ENCODE measurements around the gene COMTD1. TPM values are rescaled to one million over a fixed set of nuclear protein-coding genes. Genes with fewer than 3 reads are reported as not detected.
A peak's percentile ranks its signal among the peaks of the same experiment; 100 is the strongest.

The COMTD1 gene
- total and polyA plus RNA-seq, 4 experiments from 2014 or later = 12.7 to 22.3 (median 18.9) TPM

DNA sequence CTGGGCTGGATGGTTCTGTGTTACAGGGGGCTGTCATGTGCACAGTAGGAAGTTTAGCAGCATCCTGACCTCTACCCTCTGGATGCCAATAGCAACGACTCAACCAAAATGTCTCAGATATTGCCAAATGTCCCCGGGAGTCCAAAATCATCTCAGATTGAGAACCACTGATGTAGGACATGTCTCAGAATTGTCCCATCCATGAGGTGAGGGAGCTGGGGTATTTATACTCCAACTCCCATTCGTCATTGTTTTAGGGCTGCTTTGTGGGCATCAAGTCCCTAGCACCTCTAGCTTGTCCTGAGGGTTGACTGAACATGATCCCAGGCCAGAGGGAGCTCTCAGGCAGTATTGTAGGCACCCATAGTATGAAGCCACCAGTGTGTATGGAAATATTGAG lies 25.2 kb upstream of the COMTD1 start:
- H3K36me3 Mint-ChIP-seq = no peaks in the 10 kb centered on the region
- ChIA-PET POLR2A (ENCODE audit: partially characterized antibody) (no interaction called here), CTCF (ENCODE audit: partially characterized antibody) (no interaction called here)
- intact Hi-C loops (cut with micrococcal nuclease) = no loop called here
- Histone ChIP-seq H3K36me3 (ENCODE audit: insufficient read depth, low read length) (no peaks in the 10 kb centered on the region), H3K4me3 (ENCODE audit: low read length in 2 of 2) (no peak overlapping the region), H3K9me3 (ENCODE audit: control insufficient read depth in 1 of 2, low read length in 2 of 2) (no peaks in the 10 kb centered on the region), H3K27me3 (ENCODE audit: insufficient read depth, low read length) (no peaks in the 10 kb centered on the region), H3K4me1 (ENCODE audit: insufficient read depth, low read length) (no peaks in the 10 kb centered on the region), H3K27ac (ENCODE audit: low read depth, low read length) (no peak overlapping the region)
- no peak for DNase-seq
- no peak overlapping the region for H3K27ac Mint-ChIP-seq
- H3K4me1 Mint-ChIP-seq = no peaks in the 10 kb centered on the region
- H3K9me3 Mint-ChIP-seq = peaks cover 0 to 4% (median 1%) of the 10 kb centered on the region in 8 donors
- H3K27me3 Mint-ChIP-seq = peaks cover 0 to 2% of the 10 kb centered on the region in 2 donors
- H3K4me3 Mint-ChIP-seq = no peak overlapping the region

DNA sequence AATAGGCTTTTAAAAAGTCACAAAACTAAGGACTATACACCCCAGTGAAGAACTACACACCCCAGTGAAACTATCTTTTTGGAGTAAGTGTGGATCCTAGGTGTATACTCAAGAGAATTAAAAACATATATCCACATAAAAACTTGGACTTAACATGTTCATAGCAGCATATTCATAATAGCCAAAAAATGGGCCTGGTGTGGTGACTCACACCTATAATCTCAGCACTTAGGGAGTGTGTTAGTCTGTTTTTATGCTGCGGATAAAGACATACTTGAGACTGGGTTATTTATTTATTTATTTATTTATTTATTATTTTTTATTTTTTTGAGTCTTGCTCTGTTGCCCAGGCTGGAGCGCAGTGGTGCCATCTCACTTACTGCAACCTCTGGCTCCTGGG lies 19.0 kb upstream of the COMTD1 start:
- CTCF ChIA-PET (ENCODE audit: partially characterized antibody) = no interaction called here
- peaks cover 3 to 7% of the 10 kb centered on the region in 2 donors for H3K36me3 Mint-ChIP-seq

GRCh38 chr10:75253281-75254220 lies 17.8 kb upstream of the COMTD1 start:
- Histone ChIP-seq H3K4me1 (ENCODE audit: insufficient read depth, low read length) (no peaks in the 10 kb centered on the region), H3K4me3 (ENCODE audit: low read length in 2 of 2) (no peak overlapping the region), H3K27me3 (ENCODE audit: insufficient read depth, low read length) (no peaks in the 10 kb centered on the region), H3K27ac (ENCODE audit: low read depth, low read length) (no peak overlapping the region), H3K9me3 (ENCODE audit: control insufficient read depth in 1 of 2, low read length in 2 of 2) (peaks cover 0 to 10% of the 10 kb centered on the region in 2 donors), H3K36me3 (ENCODE audit: insufficient read depth, low read length) (no peaks in the 10 kb centered on the region)
- H3K4me1 Mint-ChIP-seq = no peaks in the 10 kb centered on the region
- peaks cover 0 to 1% of the 10 kb centered on the region in 2 donors for H3K27me3 Mint-ChIP-seq
- H3K9me3 Mint-ChIP-seq = peaks cover 0 to 32% (median 20%) of the 10 kb centered on the region in 8 donors
- intact Hi-C loops (cut with micrococcal nuclease) = no loop called here
- ChIA-PET CTCF (ENCODE audit: partially characterized antibody) (interaction anchor here (0.6 kb wide), 1 partner anchor 18 kb away, joined by 3 read pairs; the partner anchor contains the start of gene COMTD1), POLR2A (ENCODE audit: partially characterized antibody) (no interaction called here)
- no peak overlapping the region for H3K27ac Mint-ChIP-seq
- peaks cover 3 to 7% of the 10 kb centered on the region in 2 donors for H3K36me3 Mint-ChIP-seq
- DNase-seq = no peak
- no peak overlapping the region for H3K4me3 Mint-ChIP-seq

More for the DNA sequence above, 19.0 kb upstream of the COMTD1 start:
- POLR2A ChIA-PET (ENCODE audit: partially characterized antibody) = no interaction called here
- Histone ChIP-seq H3K4me3 (ENCODE audit: low read length in 2 of 2) (no peak overlapping the region), H3K36me3 (ENCODE audit: insufficient read depth, low read length) (no peaks in the 10 kb centered on the region), H3K4me1 (ENCODE audit: insufficient read depth, low read length) (no peaks in the 10 kb centered on the region), H3K27me3 (ENCODE audit: insufficient read depth, low read length) (no peaks in the 10 kb centered on the region), H3K9me3 (ENCODE audit: control insufficient read depth in 1 of 2, low read length in 2 of 2) (peaks cover 0 to 10% of the 10 kb centered on the region in 2 donors), H3K27ac (ENCODE audit: low read depth, low read length) (no peak overlapping the region)
- Mint-ChIP-seq H3K27ac (no peak overlapping the region), H3K4me3 (no peak overlapping the region), H3K4me1 (no peaks in the 10 kb centered on the region), H3K9me3 (peaks cover 0 to 32% (median 21%) of the 10 kb centered on the region in 8 donors), H3K27me3 (peaks cover 0 to 1% of the 10 kb centered on the region in 2 donors)
- intact Hi-C loops (cut with micrococcal nuclease) = no loop called here
- no peak for DNase-seq

DNA sequence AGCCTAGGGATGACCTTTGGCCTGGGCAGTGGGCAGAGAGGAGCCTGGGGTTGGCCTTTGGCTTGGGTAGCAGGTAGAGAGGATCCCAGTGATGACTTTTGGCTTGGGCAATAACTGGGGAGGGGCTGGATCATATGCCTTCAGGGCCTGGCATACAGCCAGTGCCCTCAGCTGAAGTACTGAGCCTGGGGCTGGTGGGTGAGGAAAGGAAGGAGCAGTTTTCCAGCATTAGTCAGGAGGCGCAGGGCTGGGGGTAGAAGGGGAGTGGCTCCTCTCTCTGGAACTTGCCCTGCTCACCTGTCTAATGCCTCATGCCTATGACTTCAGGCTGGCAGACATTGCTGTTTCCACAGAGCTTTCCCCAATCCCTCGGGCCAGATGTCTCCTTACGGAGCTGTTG lies 15.2 kb upstream of the COMTD1 start:
- intact Hi-C loops (cut with micrococcal nuclease) = no loop called here
- Histone ChIP-seq H3K4me1 (ENCODE audit: insufficient read depth, low read length) (no peaks in the 10 kb centered on the region), H3K9me3 (ENCODE audit: control insufficient read depth in 1 of 2, low read length in 2 of 2) (peaks cover 0 to 10% of the 10 kb centered on the region in 2 donors), H3K27me3 (ENCODE audit: insufficient read depth, low read length) (no peaks in the 10 kb centered on the region), H3K36me3 (ENCODE audit: insufficient read depth, low read length) (no peaks in the 10 kb centered on the region), H3K27ac (ENCODE audit: low read depth, low read length) (no peak overlapping the region), H3K4me3 (ENCODE audit: low read length in 2 of 2) (no peak overlapping the region)
- POLR2A ChIA-PET (ENCODE audit: partially characterized antibody) = no interaction called here
- Mint-ChIP-seq H3K4me1 (no peaks in the 10 kb centered on the region), H3K27me3 (peaks cover 0 to 1% of the 10 kb centered on the region in 2 donors), H3K4me3 (peak overlapping the region in 1 of 8 donors; percentile 23), H3K27ac (peak overlapping the region in 1 of 7 donors; percentile 37), H3K9me3 (peaks cover 0 to 32% (median 20%) of the 10 kb centered on the region in 8 donors), H3K36me3 (peaks cover 3 to 7% of the 10 kb centered on the region in 2 donors)
- CTCF ChIA-PET (ENCODE audit: partially characterized antibody) = no interaction called here
- DNase-seq = no peak

GRCh38 chr10:75247797-75248196 lies 12.0 kb upstream of the COMTD1 start:
- no peaks in the 10 kb centered on the region for H3K27me3 ChIP-seq (ENCODE audit: insufficient read depth, low read length)
- H3K27me3 Mint-ChIP-seq = no peaks in the 10 kb centered on the region
- H3K9me3 Mint-ChIP-seq = peaks cover 0 to 13% (median 5%) of the 10 kb centered on the region in 8 donors
- ChIA-PET CTCF (ENCODE audit: partially characterized antibody) (interaction anchor here (1.1 kb wide), 1 partner anchor 12 kb away, joined by 6 read pairs; the partner anchor contains the start of gene COMTD1), POLR2A (ENCODE audit: partially characterized antibody) (no interaction called here)
- no peaks in the 10 kb centered on the region for H3K4me1 ChIP-seq (ENCODE audit: insufficient read depth, low read length)
- no peaks in the 10 kb centered on the region for H3K4me1 Mint-ChIP-seq
- H3K9me3 ChIP-seq (ENCODE audit: control insufficient read depth in 1 of 2, low read length in 2 of 2) = peaks cover 0 to 3% of the 10 kb centered on the region in 2 donors
- no peaks in the 10 kb centered on the region for H3K36me3 ChIP-seq (ENCODE audit: insufficient read depth, low read length)
- no peak overlapping the region for H3K4me3 ChIP-seq (ENCODE audit: low read length in 2 of 2)
- intact Hi-C loops (cut with micrococcal nuclease) = no loop called here
- DNase-seq = no peak
- peaks cover 0 to 3% of the 10 kb centered on the region in 2 donors for H3K36me3 Mint-ChIP-seq
- H3K27ac ChIP-seq (ENCODE audit: low read depth, low read length) = no peak overlapping the region
- no peak overlapping the region for H3K4me3 Mint-ChIP-seq
- no peak overlapping the region for H3K27ac Mint-ChIP-seq

DNA sequence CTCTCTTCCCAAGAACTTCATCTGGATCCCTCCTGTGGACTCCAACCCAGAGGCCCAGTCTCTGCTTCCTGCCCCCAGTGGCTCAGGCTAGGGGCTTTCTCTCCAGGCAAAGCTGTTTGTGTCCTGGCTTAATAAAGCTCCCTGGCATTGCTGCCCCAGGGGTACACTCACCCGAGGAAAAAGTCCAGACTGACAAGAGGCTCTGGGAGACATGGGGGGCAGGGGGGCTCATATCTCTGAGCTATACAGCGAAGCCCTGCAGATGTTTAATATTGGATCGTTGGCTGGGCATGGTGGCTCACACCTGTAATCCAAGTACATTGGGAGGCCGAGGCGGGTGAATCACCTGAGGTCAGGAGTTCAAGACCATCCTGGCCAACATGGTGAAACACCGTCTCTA lies 10.7 kb upstream of the COMTD1 start:
- POLR2A ChIA-PET (ENCODE audit: partially characterized antibody) = no interaction called here
- H3K27me3 Mint-ChIP-seq = no peaks in the 10 kb centered on the region
- H3K4me3 ChIP-seq (ENCODE audit: low read length in 2 of 2) = no peak overlapping the region
- no peaks in the 10 kb centered on the region for H3K27me3 ChIP-seq (ENCODE audit: insufficient read depth, low read length)
- H3K27ac ChIP-seq (ENCODE audit: low read depth, low read length) = no peak overlapping the region
- no peaks in the 10 kb centered on the region for H3K9me3 ChIP-seq (ENCODE audit: control insufficient read depth in 1 of 2, low read length in 2 of 2)
- no peak overlapping the region for H3K4me3 Mint-ChIP-seq
- DNase-seq = no peak
- CTCF ChIA-PET (ENCODE audit: partially characterized antibody) = interaction anchor here (2.5 kb wide), 1 partner anchor 10 kb away, joined by 7 read pairs; the partner anchor contains the start of gene COMTD1
- H3K27ac Mint-ChIP-seq = no peak overlapping the region
- no peaks in the 10 kb centered on the region for H3K4me1 Mint-ChIP-seq
- no peaks in the 10 kb centered on the region for H3K36me3 ChIP-seq (ENCODE audit: insufficient read depth, low read length)
- intact Hi-C loops (cut with micrococcal nuclease) = no loop called here
- no peaks in the 10 kb centered on the region for H3K36me3 Mint-ChIP-seq
- peaks cover 0 to 2% (median 0%) of the 10 kb centered on the region in 8 donors for H3K9me3 Mint-ChIP-seq
- no peaks in the 10 kb centered on the region for H3K4me1 ChIP-seq (ENCODE audit: insufficient read depth, low read length)

DNA sequence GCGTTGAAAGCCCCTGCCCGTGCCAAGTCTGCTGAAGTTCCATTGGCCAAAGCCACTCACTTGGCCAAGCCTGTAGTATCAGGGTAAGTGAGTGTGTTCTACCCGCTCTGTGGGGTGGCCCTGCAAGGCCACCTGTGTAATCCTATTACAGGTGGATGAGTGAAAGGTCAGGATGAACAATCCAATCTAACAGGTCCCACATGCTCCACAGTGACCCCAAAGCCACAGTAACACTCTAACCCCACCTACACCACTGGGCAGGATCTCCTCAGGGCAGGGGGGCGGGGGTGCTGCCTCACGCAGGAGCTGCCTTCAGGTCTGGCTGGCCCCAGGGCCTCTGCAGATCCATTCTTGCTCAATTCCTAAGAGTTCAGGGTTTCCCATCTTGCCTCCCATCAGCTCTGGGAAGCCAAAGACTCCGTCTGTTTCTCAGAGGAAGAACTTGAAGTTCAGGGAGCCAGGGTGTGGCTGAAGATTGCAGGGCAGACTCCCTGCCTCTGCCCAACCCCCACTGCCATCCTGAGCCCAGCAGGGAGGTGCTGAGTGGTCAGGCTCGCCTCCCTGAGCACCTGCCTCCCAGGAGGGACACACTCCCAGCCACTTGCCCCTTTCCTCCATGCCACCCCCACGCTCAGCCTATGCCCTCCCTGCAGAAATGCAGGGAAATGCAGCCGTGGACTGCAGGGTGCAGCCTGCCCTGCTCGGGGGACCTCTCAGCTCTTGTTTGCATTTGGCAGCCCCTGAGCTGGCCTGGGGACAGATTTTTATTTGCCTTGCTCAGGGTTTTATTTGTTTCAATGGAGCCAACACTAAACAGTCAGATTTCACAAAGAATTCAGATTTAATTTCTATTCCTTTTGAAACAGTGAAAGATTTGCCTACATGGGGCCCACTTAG lies 9.8 kb upstream of the COMTD1 start:
- H3K27me3 ChIP-seq (ENCODE audit: insufficient read depth, low read length) = no peaks in the 10 kb centered on the region
- ChIA-PET POLR2A (ENCODE audit: partially characterized antibody) (no interaction called here), CTCF (ENCODE audit: partially characterized antibody) (interaction anchor here (2.5 kb wide), 1 partner anchor 9 kb away, joined by 7 read pairs; the partner anchor contains the start of gene COMTD1)
- peaks cover 0 to 2% (median 0%) of the 10 kb centered on the region in 8 donors for H3K9me3 Mint-ChIP-seq
- H3K27ac ChIP-seq (ENCODE audit: low read depth, low read length) = no peak overlapping the region
- H3K4me3 Mint-ChIP-seq = no peak overlapping the region
- intact Hi-C loops (cut with micrococcal nuclease) = no loop called here
- H3K4me1 ChIP-seq (ENCODE audit: insufficient read depth, low read length) = no peaks in the 10 kb centered on the region
- H3K27ac Mint-ChIP-seq = peak overlapping the region in 1 of 7 donors; percentile 2
- H3K4me3 ChIP-seq (ENCODE audit: low read length in 2 of 2) = no peak overlapping the region
- H3K36me3 ChIP-seq (ENCODE audit: insufficient read depth, low read length) = no peaks in the 10 kb centered on the region
- no peaks in the 10 kb centered on the region for H3K4me1 Mint-ChIP-seq
- no peaks in the 10 kb centered on the region for H3K9me3 ChIP-seq (ENCODE audit: control insufficient read depth in 1 of 2, low read length in 2 of 2)
- H3K27me3 Mint-ChIP-seq = no peaks in the 10 kb centered on the region
- no peaks in the 10 kb centered on the region for H3K36me3 Mint-ChIP-seq
- no peak for DNase-seq

Data from CD4-positive, alpha-beta memory T cell (primary cell).